Mucosa of descending colon (tissue), 3 donors: ENCODE measurements around the gene THOC1. TPM values are rescaled to one million over a fixed set of nuclear protein-coding genes. Genes with fewer than 3 reads are reported as not detected.

ENCODE experiments used
- ATAC-seq: fragments of 200-7000 bp; cut with Tn5 transposase; one replicate; pipeline ENCODE4 v1.9.1; 2020; ENCODE audit warnings: mild to moderate bottlenecking, moderate library complexity
- DNase-seq, 3 donors: peaks; one replicate each; pipeline ENCODE4 v3.0.0-alpha.2; 2020
- H3K36me3 ChIP-seq: fragments of 200-600 bp; one replicate; pipeline ENCODE4 v1.8.0; 2021; ENCODE audit warnings: low read depth, mild to moderate bottlenecking
- H3K4me1 ChIP-seq: fragments of 200-600 bp; one replicate; pipeline ENCODE4 v1.8.0; 2021; ENCODE audit warnings: low read depth, mild to moderate bottlenecking
- H3K4me3 ChIP-seq: fragments of 200-600 bp; one replicate; pipeline ENCODE4 v1.8.0; 2021; ENCODE audit warnings: mild to moderate bottlenecking
- H3K9me3 ChIP-seq: fragments of 200-600 bp; one replicate; pipeline ENCODE4 v1.8.0; 2021; ENCODE audit warnings: mild to moderate bottlenecking
- intact Hi-C, 2 donors: fragments of 100-400 bp; cut with DNase I in 1 of 2; cut with micrococcal nuclease in 1 of 2; formaldehyde crosslinking; loops; one replicate each; pipeline versions ENCODE4 v1.11.0 to v1.11.1; 2022; cut with DNase I, micrococcal nuclease
- total RNA-seq, 3 donors: library from RNA; stranded (reverse); fragmentation: NEBNext Ultra II Directional in 2 of 3; extraction: Animal tissue kit (Norgen Biotek cat#: 25700) in 2 of 3; gene quantifications; one replicate each; pipeline versions ENCODE4 v1.2.1 to v1.2.4, GENCODE V29; 2021 to 2023
- TF ChIP-seq, protein P1 (sequence below): fragments of 200-600 bp; IDR thresholded peaks from one replicate; pipeline ENCODE4 v1.8.0; 2022; ENCODE audit warnings: antibody characterized with exemption, mild to moderate bottlenecking
- donor health status: DM: no; HTN: no; CAD: no; lungs with moderate emphysema.
- donor health status: DM: no; HTN: no; CAD: no.
- donor health status: DM: no; HTN: yes; CAD: no.

Gene THOC1
- total RNA-seq, 3 donors from 2014 or later: 25.9 to 32.8 (median 27.6) TPM

- no peaks in the 10 kb centered on the region for H3K4me1 ChIP-seq
- TF ChIP-seq, protein P1, sequence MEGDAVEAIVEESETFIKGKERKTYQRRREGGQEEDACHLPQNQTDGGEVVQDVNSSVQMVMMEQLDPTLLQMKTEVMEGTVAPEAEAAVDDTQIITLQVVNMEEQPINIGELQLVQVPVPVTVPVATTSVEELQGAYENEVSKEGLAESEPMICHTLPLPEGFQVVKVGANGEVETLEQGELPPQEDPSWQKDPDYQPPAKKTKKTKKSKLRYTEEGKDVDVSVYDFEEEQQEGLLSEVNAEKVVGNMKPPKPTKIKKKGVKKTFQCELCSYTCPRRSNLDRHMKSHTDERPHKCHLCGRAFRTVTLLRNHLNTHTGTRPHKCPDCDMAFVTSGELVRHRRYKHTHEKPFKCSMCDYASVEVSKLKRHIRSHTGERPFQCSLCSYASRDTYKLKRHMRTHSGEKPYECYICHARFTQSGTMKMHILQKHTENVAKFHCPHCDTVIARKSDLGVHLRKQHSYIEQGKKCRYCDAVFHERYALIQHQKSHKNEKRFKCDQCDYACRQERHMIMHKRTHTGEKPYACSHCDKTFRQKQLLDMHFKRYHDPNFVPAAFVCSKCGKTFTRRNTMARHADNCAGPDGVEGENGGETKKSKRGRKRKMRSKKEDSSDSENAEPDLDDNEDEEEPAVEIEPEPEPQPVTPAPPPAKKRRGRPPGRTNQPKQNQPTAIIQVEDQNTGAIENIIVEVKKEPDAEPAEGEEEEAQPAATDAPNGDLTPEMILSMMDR: no peak
- no peak overlapping the region for H3K4me3 ChIP-seq
- no peak for DNase-seq
- H3K36me3 ChIP-seq: no peaks in the 10 kb centered on the region
- ATAC-seq: no peak
- no peaks in the 10 kb centered on the region for H3K9me3 ChIP-seq
- intact Hi-C loops: no loop called here
Observed at GRCh38 chr18:227374-227773, 40.5 kb downstream of the THOC1 start.

DNA sequence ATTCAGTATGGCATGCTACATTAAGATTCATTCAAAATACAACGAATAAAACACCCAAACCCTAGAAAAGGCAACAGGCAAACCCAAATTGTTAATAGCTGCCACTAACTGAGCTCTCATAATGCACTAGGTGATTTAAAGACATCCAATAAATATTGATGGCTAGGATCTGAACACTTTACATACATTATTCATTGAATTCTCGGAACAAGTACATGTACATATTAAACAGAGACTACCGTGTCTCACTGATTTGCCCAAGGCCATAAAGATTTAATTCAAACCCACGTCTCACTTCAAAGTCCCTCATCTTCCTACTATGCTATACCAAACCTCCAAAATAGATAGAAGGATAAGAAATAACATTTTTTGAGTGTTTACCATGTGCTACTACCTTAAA is 42.1 kb downstream of the THOC1 start:
- TF ChIP-seq, protein P1: no peak
- H3K4me3 ChIP-seq: no peak overlapping the region
- no peaks in the 10 kb centered on the region for H3K9me3 ChIP-seq
- H3K36me3 ChIP-seq: no peaks in the 10 kb centered on the region
- ATAC-seq (no peak), DNase-seq (no peak)
- H3K4me1 ChIP-seq: no peaks in the 10 kb centered on the region
- intact Hi-C loops: no loop called here

GRCh38 chr18:220708-221107 is 47.1 kb downstream of the THOC1 start:
- intact Hi-C loops: no loop called here
- ATAC-seq (no peak), DNase-seq (no peak)
- Histone ChIP-seq H3K36me3 (no peaks in the 10 kb centered on the region), H3K9me3 (no peaks in the 10 kb centered on the region), H3K4me3 (no peak overlapping the region), H3K4me1 (no peaks in the 10 kb centered on the region)
- TF ChIP-seq, protein P1: no peak

DNA sequence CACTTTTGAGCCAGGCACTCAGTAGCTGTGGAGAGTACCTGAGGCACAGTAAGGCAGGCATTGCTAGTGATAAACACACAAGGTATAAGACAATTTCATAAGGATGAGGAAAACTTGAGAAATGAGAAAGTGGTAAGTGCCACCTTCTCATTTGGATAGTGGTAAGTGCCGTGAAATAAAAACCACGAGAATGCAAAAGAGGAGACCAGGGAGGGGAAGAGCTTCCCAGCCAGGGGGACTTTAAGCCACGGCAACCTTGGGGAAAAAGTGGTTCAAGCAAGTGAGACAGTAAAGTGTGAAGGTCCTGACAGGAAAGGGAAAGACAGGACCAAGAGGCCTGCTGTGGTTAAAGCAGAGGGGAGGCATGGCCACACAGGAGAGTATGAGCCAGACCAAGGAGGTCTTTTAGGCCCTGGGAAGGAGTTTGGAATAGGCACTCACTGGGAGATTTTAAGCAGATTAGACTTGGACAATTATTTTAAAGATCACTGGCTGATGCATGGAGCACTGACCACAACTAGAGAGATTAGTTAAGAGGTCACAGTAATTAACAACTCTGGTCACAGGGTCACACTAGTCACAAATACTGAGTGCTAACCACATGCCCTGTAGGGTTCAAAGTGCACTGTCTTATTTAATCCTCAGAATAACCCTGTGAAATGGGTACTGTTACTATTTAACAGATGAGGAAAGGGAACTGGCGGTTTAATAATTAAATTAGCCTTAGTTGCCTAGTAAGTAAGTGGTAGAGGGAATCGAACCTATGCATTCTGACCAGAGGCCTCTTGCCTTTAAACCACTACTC is 50.1 kb downstream of the THOC1 start:
- ATAC-seq: no peak
- Histone ChIP-seq H3K9me3 (no peaks in the 10 kb centered on the region), H3K4me1 (no peaks in the 10 kb centered on the region), H3K4me3 (no peak overlapping the region), H3K36me3 (no peaks in the 10 kb centered on the region)
- no peak for DNase-seq
- intact Hi-C loops: no loop called here
- TF ChIP-seq, protein P1: no peak

- TF ChIP-seq, protein P1: no peak
- Histone ChIP-seq H3K9me3 (no peaks in the 10 kb centered on the region), H3K4me1 (no peaks in the 10 kb centered on the region), H3K4me3 (no peak overlapping the region), H3K36me3 (no peaks in the 10 kb centered on the region)
- intact Hi-C loops: no loop called here
- no peak for ATAC-seq
- DNase-seq: no peak
Observed at GRCh38 chr18:215448-216010, 52.3 kb downstream of the THOC1 start.
